Esophagus muscularis mucosa (tissue), 4 donors: Measurements from ENCODE around the gene ATG9A. TPM values are rescaled to one million over a fixed set of nuclear protein-coding genes. Genes with fewer than 3 reads are reported as not detected.

Source experiments
- DNase-seq: peaks from one replicate; pipeline ENCODE4 v3.0.0-alpha.2; 2017; ENCODE audit errors: extremely low spot score
- H3K27ac ChIP-seq, 4 donors: fragments of 200-600 bp; sonication (generic); replicated peaks in 1 of 4; 1 replicate in 3 of 4; 2 replicates in 1 of 4; pipeline ENCODE4 v1.5.1; 2016 to 2019; ENCODE audit warnings: mild to moderate bottlenecking in 1 of 4
- H3K27me3 ChIP-seq, 4 donors: fragments of 200-600 bp; sonication (generic); one replicate each; pipeline versions ENCODE4 v1.5.1 to v1.6.0; 2016 to 2019
- H3K36me3 ChIP-seq, 4 donors: fragments of 200-600 bp; sonication (generic); one replicate each; pipeline ENCODE4 v1.5.1; 2016 to 2019
- H3K4me1 ChIP-seq, 4 donors: fragments of 200-600 bp; sonication (generic); one replicate each; pipeline ENCODE4 v1.5.1; 2016 to 2019
- H3K4me3 ChIP-seq, 4 donors: fragments of 200-600 bp; sonication (generic); 1 replicate in 2 of 4; 2 replicates in 2 of 4; pipeline ENCODE4 v1.5.1; 2016 to 2019; ENCODE audit warnings: mild to moderate bottlenecking in 4 of 4, moderate library complexity in 1 of 4
- H3K9me3 ChIP-seq, 4 donors: fragments of 200-600 bp; sonication (generic); 1 replicate in 3 of 4; 2 replicates in 1 of 4; pipeline ENCODE4 v1.5.1; 2016 to 2019
- EP300 ChIP-seq: sonication (generic); formaldehyde crosslinking; IDR thresholded peaks from one replicate; pipeline ENCODE4 v1.6.1; 2017; ENCODE audit warnings: antibody characterized with exemption
- POLR2A ChIP-seq: fragments of 450-650 bp; IDR thresholded peaks from one replicate; pipeline ENCODE4 v1.6.1; 2017; ENCODE audit warnings: antibody characterized with exemption, moderate library complexity, mild to moderate bottlenecking, low read depth
- POLR2AphosphoS5 ChIP-seq, 2 donors: sonication (generic); formaldehyde crosslinking; IDR thresholded peaks; one replicate each; pipeline ENCODE4 v1.6.1; 2017; ENCODE audit warnings: antibody characterized with exemption in 2 of 2
- WGBS: methylation state at CpG from one replicate; pipeline ENCODE4 v1.1.5; 2018; 5-methylcytosine and 5-hydroxymethylcytosine counted together
- intact Hi-C: fragments of 100-400 bp; cut with DNase I; formaldehyde crosslinking; loops from one replicate; pipeline ENCODE4 v1.15.1; 2023
- total RNA-seq, 4 donors: library from RNA; depleted of rRNA; stranded (reverse); fragments of >200 nt; gene quantifications; one replicate each; pipeline versions ENCODE4 v1.1.0 to v1.2.1, GENCODE V29; 2016
- TF ChIP-seq, protein P1 (sequence below), 3 experiments: fragments of 200-600 bp in 2 of 3; fragments of 450-650 bp in 1 of 3; sonication (generic) in 2 of 3; IDR thresholded peaks; one replicate each; pipeline ENCODE4 v1.5.1; 2017 to 2019; ENCODE audit warnings: antibody characterized with exemption in 3 of 3, mild to moderate bottlenecking in 2 of 3, moderate library complexity in 1 of 3

The ATG9A gene
- total RNA-seq, 4 donors from 2014 or later = 41.5 to 75.3 (median 56.2) TPM

DNA sequence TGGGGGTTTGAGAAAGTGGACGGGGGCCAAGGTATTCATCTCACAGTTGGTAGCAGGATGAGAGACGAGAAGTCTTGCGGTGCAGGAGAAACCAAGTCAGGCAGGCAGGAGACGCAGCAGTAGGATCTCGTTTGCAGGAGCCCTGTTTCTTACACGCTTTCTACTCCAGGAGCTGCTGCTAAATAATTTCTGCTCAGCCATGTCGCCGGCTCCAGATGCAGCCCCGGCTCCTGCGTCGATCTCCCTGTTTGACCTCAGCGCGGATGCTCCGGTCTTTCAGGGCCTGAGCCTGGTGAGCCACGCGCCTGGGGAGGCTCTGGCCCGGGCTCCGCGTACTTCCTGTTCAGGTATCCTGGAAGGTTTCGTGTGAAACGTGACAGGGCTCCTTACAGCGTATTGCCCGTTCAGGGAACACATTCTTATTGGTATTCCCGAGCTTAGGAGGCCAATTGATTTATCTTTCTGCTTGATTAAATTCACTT lies 664 bp upstream of the ATG9A start:
- Histone ChIP-seq H3K36me3 (peaks cover 31 to 64% (median 54%) of the 10 kb centered on the region in 4 donors), H3K27ac (peak overlapping the region; percentile 90 to 98 (median 94)), H3K27me3 (no peaks in the 10 kb centered on the region), H3K4me1 (peaks cover 27 to 52% (median 40%) of the 10 kb centered on the region in 4 donors), H3K4me3 (peak overlapping the region; percentile 63 to 88 (median 80)), H3K9me3 (no peaks in the 10 kb centered on the region)
- 0% methylated on average over 19 of the region's 24 CpGs for WGBS
- intact Hi-C loops = no loop called here
- no peak for DNase-seq
- TF ChIP-seq, protein P1, sequence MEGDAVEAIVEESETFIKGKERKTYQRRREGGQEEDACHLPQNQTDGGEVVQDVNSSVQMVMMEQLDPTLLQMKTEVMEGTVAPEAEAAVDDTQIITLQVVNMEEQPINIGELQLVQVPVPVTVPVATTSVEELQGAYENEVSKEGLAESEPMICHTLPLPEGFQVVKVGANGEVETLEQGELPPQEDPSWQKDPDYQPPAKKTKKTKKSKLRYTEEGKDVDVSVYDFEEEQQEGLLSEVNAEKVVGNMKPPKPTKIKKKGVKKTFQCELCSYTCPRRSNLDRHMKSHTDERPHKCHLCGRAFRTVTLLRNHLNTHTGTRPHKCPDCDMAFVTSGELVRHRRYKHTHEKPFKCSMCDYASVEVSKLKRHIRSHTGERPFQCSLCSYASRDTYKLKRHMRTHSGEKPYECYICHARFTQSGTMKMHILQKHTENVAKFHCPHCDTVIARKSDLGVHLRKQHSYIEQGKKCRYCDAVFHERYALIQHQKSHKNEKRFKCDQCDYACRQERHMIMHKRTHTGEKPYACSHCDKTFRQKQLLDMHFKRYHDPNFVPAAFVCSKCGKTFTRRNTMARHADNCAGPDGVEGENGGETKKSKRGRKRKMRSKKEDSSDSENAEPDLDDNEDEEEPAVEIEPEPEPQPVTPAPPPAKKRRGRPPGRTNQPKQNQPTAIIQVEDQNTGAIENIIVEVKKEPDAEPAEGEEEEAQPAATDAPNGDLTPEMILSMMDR (IDR thresholded peaks at IDR 0.05) = no peak
- no peak for TF ChIP-seq POLR2A
- TF ChIP-seq POLR2AphosphoS5 (IDR thresholded peaks at IDR 0.05) = no peak
- TF ChIP-seq EP300 = no peak

DNA sequence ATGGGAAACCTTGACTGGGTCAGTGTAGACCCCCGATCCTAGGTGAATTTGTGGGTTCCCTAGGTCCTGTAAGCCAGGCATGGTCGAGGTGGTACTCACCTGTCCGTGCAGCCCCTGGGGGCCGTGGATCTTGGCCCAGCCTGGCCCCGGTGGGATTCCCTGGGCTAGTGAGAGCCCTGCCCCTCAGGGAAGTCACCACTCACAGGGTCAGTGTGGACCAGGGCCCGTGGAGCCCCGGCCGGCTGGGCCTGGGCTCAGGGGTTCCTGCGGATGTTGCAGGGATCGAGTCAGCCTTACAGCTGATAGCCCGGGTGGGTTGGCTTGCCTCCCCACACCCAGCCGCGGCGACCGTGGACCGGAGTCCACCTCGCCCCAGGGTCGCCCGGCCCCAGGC lies 528 bp downstream of the ATG9A start:
- peaks cover 31 to 64% (median 54%) of the 10 kb centered on the region in 4 donors for H3K36me3 ChIP-seq

DNA sequence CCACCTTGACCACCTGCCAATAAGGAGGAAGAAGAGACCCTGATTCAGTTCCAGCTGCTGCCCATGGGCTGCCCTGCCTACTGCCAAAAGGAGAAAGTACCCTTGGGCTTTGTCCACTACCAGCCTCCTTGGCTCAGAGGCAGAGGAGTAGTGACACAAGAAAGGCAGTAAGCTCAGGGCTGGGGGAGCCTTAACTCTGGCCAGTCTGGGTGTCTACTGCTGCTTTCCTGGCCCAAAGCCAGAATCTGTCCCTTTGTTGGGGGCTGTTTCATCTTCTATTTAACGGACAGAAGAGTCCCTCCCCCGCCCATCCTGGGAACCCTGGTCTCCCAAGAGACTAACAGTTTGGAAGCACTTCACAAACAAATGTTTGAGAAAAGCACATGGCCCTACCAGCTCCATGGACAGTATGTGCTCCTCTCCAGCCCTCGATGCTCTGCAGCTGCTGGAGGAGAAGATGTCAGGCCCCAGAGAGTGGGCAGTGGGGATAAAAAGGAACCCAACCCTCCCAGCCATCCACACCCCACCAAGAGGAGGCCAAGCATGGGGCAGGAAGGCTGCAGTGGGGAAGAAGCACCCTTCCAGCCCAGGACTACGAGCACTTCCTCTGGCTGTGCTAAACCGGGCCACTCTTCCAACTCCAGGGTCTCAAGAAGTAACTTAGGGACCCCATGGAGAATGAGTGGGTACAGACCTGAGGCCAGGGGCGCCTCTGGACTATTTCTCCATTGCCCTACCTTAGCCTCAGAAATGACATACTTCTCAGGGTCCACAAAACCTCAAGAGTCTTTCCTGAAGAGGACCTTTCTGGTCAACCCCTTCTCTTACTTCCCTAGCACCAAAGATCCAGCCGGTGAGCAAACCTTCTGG lies 1.2 kb downstream of the ATG9A start:
- no peak for DNase-seq
- H3K9me3 ChIP-seq = no peaks in the 10 kb centered on the region
- no peaks in the 10 kb centered on the region for H3K27me3 ChIP-seq
- TF ChIP-seq POLR2A (no peak), EP300 (no peak), POLR2AphosphoS5 (IDR thresholded peaks at IDR 0.05) (no peak)
- TF ChIP-seq, protein P1 (IDR thresholded peaks at IDR 0.05) = no peak
- peaks cover 31 to 64% (median 54%) of the 10 kb centered on the region in 4 donors for H3K36me3 ChIP-seq
- H3K27ac ChIP-seq = peak overlapping the region; percentile 90 to 98 (median 94)
- WGBS = 50% methylated on average over 6 of the region's 7 CpGs
- intact Hi-C loops = loop anchor here (2.0 kb wide), 1 partner anchor 17 kb away; the partner anchor contains the start of genes GLB1L and STK16
- peak overlapping the region; percentile 63 to 88 (median 80) for H3K4me3 ChIP-seq
- H3K4me1 ChIP-seq = peaks cover 27 to 52% (median 40%) of the 10 kb centered on the region in 4 donors

More for the DNA sequence above, 528 bp downstream of the ATG9A start:
- Histone ChIP-seq H3K27me3 (no peaks in the 10 kb centered on the region), H3K9me3 (no peaks in the 10 kb centered on the region), H3K4me3 (peak overlapping the region; percentile 63 to 88 (median 80)), H3K4me1 (peaks cover 27 to 52% (median 40%) of the 10 kb centered on the region in 4 donors), H3K27ac (peak overlapping the region; percentile 90 to 98 (median 94))
- TF ChIP-seq POLR2A = no peak
- no peak for TF ChIP-seq EP300
- no peak for TF ChIP-seq POLR2AphosphoS5 (IDR thresholded peaks at IDR 0.05)
- TF ChIP-seq, protein P1 (IDR thresholded peaks at IDR 0.05) = no peak
- intact Hi-C loops = loop anchor here (2.0 kb wide), 1 partner anchor 16 kb away; the partner anchor contains the start of genes GLB1L and STK16
- DNase-seq = no peak
- WGBS = 0% methylated on average over 2 of the region's 19 CpGs

DNA sequence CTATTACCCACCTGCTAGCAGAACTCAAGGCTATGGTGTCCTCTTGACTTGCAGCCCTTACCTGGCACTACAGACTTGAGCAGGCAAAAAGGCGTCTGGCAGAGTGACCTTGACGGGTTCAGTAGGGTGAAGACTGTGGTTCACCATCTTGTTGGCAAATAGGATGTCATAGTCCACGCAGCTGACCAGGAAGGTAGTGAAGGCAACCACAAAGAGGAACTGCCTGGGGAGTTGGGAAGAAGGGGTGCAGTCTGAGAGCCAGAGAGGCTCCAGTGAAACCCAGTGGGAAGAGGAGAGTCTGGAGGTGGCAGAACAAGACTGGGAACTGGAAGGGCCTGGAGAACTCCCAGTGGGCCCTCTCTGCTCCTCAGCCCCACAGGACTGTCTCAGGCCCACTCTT lies 4.1 kb downstream of the ATG9A start:
- Histone ChIP-seq H3K27ac (no peak overlapping the region), H3K4me1 (peaks cover 14 to 43% (median 23%) of the 10 kb centered on the region in 4 donors), H3K27me3 (no peaks in the 10 kb centered on the region), H3K36me3 (peaks cover 49 to 73% (median 69%) of the 10 kb centered on the region in 4 donors), H3K4me3 (no peak overlapping the region), H3K9me3 (no peaks in the 10 kb centered on the region)
- WGBS = 90% methylated on average over 3 of the region's 3 CpGs
- DNase-seq = no peak
- TF ChIP-seq, protein P1 (IDR thresholded peaks at IDR 0.05) = no peak
- TF ChIP-seq EP300 (no peak), POLR2A (no peak), POLR2AphosphoS5 (IDR thresholded peaks at IDR 0.05) (no peak)
- intact Hi-C loops = no loop called here
